GM19467 (cell line): ENCODE results near the gene PSMD13.

Experiments
- ATAC-seq: cut with Tn5 transposase; IDR thresholded peaks from one replicate; pipeline ENCODE4 v1.9.1; 2021; ENCODE audit warnings: mild to moderate bottlenecking, moderate library complexity; ENCODE audit not compliant: unreplicated experiment

PSMD13 gene

DNA sequence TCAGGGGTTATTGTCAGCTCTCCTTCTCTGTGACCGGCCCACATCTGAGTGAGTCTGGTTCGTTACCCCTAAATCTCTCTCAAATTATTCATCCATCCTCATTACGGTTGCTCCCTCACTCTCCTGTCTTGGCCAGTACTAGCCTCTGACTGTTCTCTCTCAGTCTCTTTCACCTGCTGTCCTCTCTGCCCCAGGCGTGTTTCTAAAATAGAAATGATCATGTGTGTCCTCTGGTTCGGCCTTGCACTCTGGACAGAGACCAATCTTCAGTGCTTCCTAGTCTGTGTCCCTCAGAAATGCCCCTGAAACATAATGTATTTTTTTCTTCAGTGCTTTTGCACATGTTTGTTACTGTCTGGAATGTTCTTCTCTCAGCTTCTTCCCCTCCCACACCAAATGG is 4.9 kb downstream of the PSMD13 start:
- no peak for ATAC-seq

GRCh38 chr11:244376-244775 is 7.6 kb downstream of the PSMD13 start:
- ATAC-seq, result no peak

GRCh38 chr11:249062-249461 is 12.3 kb downstream of the PSMD13 start:
- no peak for ATAC-seq

- ATAC-seq, result no peak
Measured at GRCh38 chr11:250274-250673, 13.5 kb downstream of the PSMD13 start.

- ATAC-seq, result no peak
Measured at GRCh38 chr11:250740-251299, 14.0 kb downstream of the PSMD13 start.

- ATAC-seq, result no peak
Measured at GRCh38 chr11:251550-251949, 14.8 kb downstream of the PSMD13 start.

DNA sequence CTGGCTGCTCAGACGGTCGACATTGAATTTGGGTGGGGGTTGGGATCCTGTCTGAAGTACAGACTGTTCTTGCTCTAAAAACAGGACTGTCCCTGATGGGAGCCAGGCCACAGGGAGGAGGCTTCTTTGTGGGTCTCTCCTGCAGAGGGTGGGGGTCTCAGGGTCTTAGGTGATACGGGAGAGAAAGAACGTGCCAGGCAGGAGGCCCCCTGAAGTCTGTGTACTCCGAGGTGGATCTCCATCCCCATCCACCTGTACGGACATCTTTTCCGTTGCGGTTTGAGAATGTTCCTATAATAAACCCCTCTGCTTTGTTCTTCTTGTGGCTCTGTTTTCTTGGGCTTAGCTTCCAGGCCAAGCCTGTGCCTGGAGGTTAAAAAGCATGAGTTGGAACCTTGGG is 15.9 kb downstream of the PSMD13 start:
- ATAC-seq, result no peak

DNA sequence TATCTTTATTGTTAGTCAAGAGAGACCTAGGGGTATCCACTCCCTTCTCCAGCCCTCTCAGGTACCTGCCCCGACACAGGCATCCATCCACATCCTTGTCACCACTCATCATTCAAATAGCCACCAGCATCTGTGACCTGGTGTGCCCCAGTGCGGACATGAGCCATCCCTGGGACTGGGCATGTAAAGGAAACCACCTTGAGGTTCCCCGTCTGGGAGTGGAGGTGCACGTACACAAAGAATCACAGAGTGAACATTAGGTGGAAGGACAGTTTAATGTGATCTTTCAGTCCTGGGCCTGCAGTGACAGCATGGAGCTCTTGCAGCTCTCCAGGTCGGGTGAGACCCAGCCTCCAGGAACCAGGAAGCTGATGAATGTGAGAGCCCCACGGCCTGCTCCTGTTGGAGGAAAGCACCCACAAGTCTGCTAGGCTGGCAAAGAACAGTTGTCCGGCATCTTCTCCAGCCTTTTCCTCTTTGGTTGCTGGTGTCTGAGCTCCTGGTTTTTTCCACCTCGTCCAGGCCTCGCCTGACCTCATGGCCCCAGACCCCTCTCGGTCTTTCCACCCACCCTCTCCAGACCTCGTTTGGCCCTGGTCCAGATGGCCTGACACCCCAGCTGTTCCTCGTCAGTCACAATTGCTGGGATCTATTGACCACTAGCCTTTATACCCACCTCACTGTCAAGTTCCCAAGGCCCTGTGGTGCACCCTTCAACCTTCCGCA is 16.5 kb downstream of the PSMD13 start:
- ATAC-seq, result no peak

DNA sequence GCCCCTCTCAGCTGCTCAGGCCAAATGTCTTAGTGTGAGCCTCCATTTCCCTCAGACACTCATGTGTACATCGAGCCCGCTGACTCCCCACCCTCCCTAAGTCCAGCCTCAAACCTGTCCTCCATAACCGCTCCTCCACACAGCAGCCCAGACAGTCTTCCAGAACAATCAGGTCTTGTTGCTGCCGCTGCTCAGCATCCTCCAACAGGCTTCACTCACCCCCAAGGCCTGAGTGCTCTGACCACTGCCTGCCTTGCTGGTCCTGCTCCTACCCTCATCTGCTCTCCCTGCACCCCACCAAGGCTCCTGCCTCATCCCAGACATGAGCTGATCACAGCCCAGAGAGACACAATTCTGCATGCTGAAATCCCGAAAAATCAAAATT is 17.1 kb downstream of the PSMD13 start:
- ATAC-seq, result no peak

- no peak for ATAC-seq
Measured at GRCh38 chr11:255176-255575, 18.4 kb downstream of the PSMD13 start.

DNA sequence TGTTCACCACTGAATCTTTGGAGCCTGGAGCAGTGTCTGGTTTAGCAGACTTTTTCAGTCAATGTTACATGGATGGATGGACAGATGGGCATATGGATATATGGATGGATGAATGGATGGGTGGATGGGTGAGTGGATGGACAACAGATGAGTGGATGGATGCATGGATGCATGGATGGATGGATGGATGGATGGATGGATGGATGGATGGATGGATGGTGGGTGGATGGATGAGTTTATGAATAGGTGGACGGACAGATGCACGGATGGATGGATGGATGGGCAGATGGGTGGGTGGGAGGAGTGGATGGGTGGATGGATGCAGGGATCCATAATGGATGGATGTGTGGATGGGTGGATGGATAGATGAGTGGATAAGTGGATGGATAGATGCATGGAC is 19.0 kb downstream of the PSMD13 start:
- ATAC-seq, result no peak

GRCh38 chr11:256952-257737 is 20.4 kb downstream of the PSMD13 start:
- no peak for ATAC-seq

GRCh38 chr11:257766-258493 is 21.2 kb downstream of the PSMD13 start:
- ATAC-seq, result no peak

GRCh38 chr11:259413-259812 is 22.6 kb downstream of the PSMD13 start:
- ATAC-seq, result no peak

- no peak for ATAC-seq
Measured at GRCh38 chr11:261624-262023, 24.8 kb downstream of the PSMD13 start.

DNA sequence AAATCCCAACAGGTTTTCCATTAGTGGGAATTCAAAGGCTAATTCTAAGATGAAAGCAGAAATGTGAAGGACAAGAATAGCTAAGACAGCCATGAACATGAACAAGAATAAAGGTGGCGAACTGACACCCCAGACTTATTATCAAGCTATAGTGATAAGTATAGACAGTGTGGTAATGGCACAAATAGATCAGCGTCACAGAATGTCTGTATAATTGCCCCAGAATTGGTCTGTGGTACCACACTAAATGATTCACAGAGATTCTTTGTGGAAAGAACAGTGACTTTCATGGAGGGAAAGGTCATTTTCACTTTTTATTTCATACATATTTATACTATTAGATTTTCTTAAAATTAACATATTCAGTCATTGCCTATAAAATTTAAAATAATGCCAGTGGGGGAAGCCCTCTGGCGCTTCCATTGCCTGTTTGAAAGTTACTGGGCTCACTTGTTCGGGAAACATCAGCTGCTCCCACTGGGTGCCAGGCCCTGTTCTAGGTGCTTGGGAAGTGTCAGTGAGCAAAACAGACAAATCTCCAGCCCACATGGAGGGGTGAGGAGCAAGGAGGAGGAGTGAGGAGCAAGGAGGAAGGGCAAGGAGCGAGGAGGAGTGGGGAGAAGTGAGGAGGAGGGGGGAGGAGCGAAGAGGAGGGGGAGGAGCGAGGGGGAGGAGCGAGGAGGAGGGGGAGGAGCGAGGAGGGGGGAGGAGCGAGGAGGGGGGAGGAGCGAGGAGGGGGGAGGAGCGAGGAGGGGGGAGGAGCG is 30.1 kb downstream of the PSMD13 start:
- no peak for ATAC-seq

GRCh38 chr11:267491-267994 is 30.8 kb downstream of the PSMD13 start:
- ATAC-seq, result no peak

- ATAC-seq, result peak; percentile 46
Measured at GRCh38 chr11:268716-269145, 32.0 kb downstream of the PSMD13 start.

GRCh38 chr11:269146-269890 is 32.5 kb downstream of the PSMD13 start:
- peak; percentile 60 for ATAC-seq
